Ovary (tissue), 9 donors: ENCODE data around the gene CPLANE1. TPM values are rescaled to one million over a fixed set of nuclear protein-coding genes. Genes with fewer than 3 reads are reported as not detected.

Experiments
- DNase-seq, 5 donors: peaks; one replicate each; pipeline ENCODE4 v3.0.0-alpha.2; 2019 to 2020
- H3K27ac ChIP-seq, 2 donors: fragments of 200-600 bp; one replicate each; pipeline versions ENCODE4 v1.5.1 to v1.8.0; 2019 to 2022
- H3K27me3 ChIP-seq: fragments of 200-600 bp; one replicate; pipeline ENCODE4 v1.8.0; 2022
- H3K36me3 ChIP-seq: fragments of 200-600 bp; sonication (generic); one replicate; pipeline ENCODE4 v1.5.1; 2019
- H3K4me1 ChIP-seq: one replicate; pipeline ENCODE4 v1.8.1; 2013; ENCODE audit warnings: mild to moderate bottlenecking, moderate library complexity; ENCODE audit not compliant: insufficient read depth
- H3K4me3 ChIP-seq: fragments of 200-600 bp; sonication (generic); one replicate; pipeline ENCODE4 v1.5.1; 2017
- H3K9me3 ChIP-seq, 2 donors: fragments of 200-600 bp in 1 of 2; sonication (generic) in 1 of 2; one replicate each; pipeline versions ENCODE4 v1.5.1 to v1.8.1; 2013 to 2019; ENCODE audit warnings: mild to moderate bottlenecking in 1 of 2, moderate library complexity in 1 of 2
- EP300 ChIP-seq: sonication (generic); formaldehyde crosslinking; IDR thresholded peaks from one replicate; pipeline ENCODE4 v1.6.1; 2017; ENCODE audit warnings: antibody characterized with exemption
- POLR2A ChIP-seq: fragments of 450-650 bp; IDR thresholded peaks from one replicate; pipeline ENCODE4 v1.6.1; 2017; ENCODE audit warnings: antibody characterized with exemption, mild to moderate bottlenecking, moderate library complexity
- WGBS, 3 donors: extraction: QIAGEN DNeasy Blood & Tissue Kit in 1 of 3; methylation state at CpG; one replicate each; pipeline versions ENCODE4 v1.1.5 to v1.1.7; 2013 to 2017; 5-methylcytosine and 5-hydroxymethylcytosine counted together
- intact Hi-C, 4 donors: fragments of 100-400 bp; cut with DNase I; formaldehyde crosslinking; loops; one replicate each; pipeline versions ENCODE4 v1.11.0 to v1.15.1; 2022 to 2023
- polyA plus RNA-seq, 2 donors: library from polyadenylated mRNA; stranded (reverse); fragments of 200-250 nt in 1 of 2; fragments of 350-450 nt in 1 of 2; fragmentation: Illumina TruSeq in 1 of 2; extraction: RNeasy Lipid Tissue Mini Kit (QIAGEN cat#74804) in 1 of 2; gene quantifications; one replicate each; pipeline ENCODE4 v1.2.3, GENCODE V29; 2013 to 2014
- total RNA-seq, 7 donors: library from RNA; depleted of rRNA in 2 of 7; stranded (reverse); fragments of >200 nt in 2 of 7; fragmentation: NEBNext Ultra II Directional in 3 of 7; extraction: Animal tissue kit (Norgen Biotek cat#: 25700) in 3 of 7; gene quantifications; one replicate each; pipeline versions ENCODE4 v1.1.0 to v1.2.4, GENCODE V29; 2016 to 2023
- TF ChIP-seq, protein P1 (sequence below), 3 donors: fragments of 450-650 bp in 2 of 3; fragments of 200-600 bp in 1 of 3; IDR thresholded peaks; one replicate each; pipeline versions ENCODE4 v1.5.1 to v1.8.0; 2016 to 2022; ENCODE audit warnings: antibody characterized with exemption in 3 of 3, mild to moderate bottlenecking in 1 of 3
- donor health status: DM: no; HTN: no; CAD: no; lungs with moderate emphysema.
- donor health status: DM: no; HTN: no; CAD: no.
- donor health status: Bipolar disorder and iron deficiency.
- donor health status: DM: yes; HTN: yes; CAD: no.
- donor health status: DM: no; HTN: no; CAD: no.
- donor health status: DM: yes; HTN: yes; CAD: no.

CPLANE1 gene
- total and polyA plus RNA-seq, 9 donors, result 5.4 to 39.2 (median 22.5) TPM

DNA sequence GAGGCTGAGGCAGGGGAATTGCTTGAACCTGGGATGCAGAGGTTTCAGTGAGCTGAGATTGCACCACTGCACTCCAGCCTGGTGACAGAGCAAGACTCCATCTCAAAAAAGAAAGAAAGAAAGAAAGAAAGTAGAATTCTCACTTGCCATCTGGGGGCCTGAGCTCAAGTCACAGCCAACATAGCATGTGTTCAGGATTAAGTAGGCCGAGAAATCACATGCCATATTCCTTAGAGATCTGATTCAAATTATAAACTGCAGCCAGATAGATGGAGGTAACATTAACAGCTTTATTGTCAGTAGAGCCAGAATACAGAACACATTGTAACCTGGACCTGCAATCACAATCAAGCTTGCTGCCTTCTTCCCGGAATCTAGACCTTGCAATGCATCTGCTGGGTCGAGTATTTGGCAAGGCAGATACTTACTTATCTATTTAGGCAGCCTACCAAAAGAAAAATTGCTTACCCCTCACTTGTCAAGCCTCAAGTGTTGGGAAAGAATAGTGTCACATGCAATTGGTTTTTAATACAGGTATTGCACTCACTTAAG is 173.7 kb downstream of the CPLANE1 start:
- no peaks in the 10 kb centered on the region for H3K27me3 ChIP-seq
- 51 to 64% (median 62%) methylated on average over 3 of the region's 3 CpGs for WGBS, 3 donors
- H3K36me3 ChIP-seq, result no peaks in the 10 kb centered on the region
- H3K27ac ChIP-seq, result no peak overlapping the region
- TF ChIP-seq EP300 (no peak), POLR2A (no peak)
- TF ChIP-seq, protein P1, sequence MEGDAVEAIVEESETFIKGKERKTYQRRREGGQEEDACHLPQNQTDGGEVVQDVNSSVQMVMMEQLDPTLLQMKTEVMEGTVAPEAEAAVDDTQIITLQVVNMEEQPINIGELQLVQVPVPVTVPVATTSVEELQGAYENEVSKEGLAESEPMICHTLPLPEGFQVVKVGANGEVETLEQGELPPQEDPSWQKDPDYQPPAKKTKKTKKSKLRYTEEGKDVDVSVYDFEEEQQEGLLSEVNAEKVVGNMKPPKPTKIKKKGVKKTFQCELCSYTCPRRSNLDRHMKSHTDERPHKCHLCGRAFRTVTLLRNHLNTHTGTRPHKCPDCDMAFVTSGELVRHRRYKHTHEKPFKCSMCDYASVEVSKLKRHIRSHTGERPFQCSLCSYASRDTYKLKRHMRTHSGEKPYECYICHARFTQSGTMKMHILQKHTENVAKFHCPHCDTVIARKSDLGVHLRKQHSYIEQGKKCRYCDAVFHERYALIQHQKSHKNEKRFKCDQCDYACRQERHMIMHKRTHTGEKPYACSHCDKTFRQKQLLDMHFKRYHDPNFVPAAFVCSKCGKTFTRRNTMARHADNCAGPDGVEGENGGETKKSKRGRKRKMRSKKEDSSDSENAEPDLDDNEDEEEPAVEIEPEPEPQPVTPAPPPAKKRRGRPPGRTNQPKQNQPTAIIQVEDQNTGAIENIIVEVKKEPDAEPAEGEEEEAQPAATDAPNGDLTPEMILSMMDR (IDR thresholded peaks at IDR 0.05), result no peak
- H3K9me3 ChIP-seq, result no peaks in the 10 kb centered on the region
- DNase-seq, result no peak
- intact Hi-C loops, result no loop called here
- no peaks in the 10 kb centered on the region for H3K4me1 ChIP-seq
- no peak overlapping the region for H3K4me3 ChIP-seq

DNA sequence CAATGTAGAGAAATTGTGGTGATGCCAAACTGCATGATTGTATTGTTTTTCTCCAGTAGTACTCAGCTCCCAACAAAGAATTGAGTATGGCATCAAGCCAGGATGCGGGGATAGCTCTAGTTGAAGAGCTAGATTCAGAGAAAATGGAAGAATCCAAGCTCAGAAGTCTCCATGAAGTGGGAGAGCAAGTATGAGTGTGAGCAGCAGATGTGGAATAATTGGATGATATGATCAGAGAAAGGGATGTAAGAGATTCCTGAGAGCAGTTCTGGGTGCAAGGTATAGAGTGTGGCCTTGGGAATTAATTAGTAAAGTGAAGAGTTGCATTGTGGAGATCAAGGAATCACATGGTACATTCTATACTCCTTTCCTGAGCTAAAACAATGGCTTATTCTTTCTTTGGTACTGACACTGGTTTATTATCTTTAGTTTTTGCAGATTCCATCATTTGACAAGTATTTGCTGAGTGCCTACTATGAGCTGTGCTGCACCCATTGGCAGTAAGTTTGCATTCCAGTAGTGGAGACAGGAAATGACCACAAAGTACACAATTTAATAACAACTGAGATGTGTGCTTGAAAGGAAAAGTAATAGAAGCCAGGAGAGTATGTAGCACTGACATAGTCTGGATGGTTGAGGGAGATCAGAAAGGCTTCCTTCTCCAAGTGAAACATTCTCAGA is 177.1 kb downstream of the CPLANE1 start:
- intact Hi-C loops, result no loop called here

DNA sequence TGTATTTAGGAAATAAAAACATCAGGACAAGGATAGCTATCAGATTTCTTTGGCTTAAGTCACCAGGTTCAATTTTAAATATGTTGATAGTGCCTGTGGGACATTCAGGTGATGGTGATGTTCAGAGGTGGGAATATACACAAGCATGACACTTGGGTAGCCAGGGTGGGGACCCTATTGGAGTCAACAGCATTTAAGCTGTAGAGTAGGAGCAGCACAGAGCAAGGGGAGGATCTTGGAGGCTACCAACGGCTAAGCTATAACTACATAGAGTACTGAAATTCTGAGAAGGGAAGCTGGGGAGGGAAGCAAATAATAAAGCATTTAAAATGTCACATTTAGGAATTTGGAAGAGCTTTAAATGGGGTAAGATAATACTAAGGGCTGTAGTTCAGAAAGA is 177.7 kb downstream of the CPLANE1 start:
- Histone ChIP-seq H3K4me1 (no peaks in the 10 kb centered on the region), H3K27ac (no peak overlapping the region), H3K27me3 (no peaks in the 10 kb centered on the region), H3K36me3 (no peaks in the 10 kb centered on the region), H3K4me3 (no peak overlapping the region), H3K9me3 (no peaks in the 10 kb centered on the region)
- no peak for DNase-seq
- intact Hi-C loops, result no loop called here
- TF ChIP-seq EP300 (no peak), POLR2A (no peak)
- TF ChIP-seq, protein P1 (IDR thresholded peaks at IDR 0.05), result no peak
- 54 to 77% (median 63%) methylated on average over 1 of the region's 1 CpG for WGBS, 3 donors

More for the DNA sequence above, 177.1 kb downstream of the CPLANE1 start:
- no peak for TF ChIP-seq POLR2A
- TF ChIP-seq, protein P1 (IDR thresholded peaks at IDR 0.05), result no peak
- TF ChIP-seq EP300, result no peak
- Histone ChIP-seq H3K36me3 (no peaks in the 10 kb centered on the region), H3K9me3 (no peaks in the 10 kb centered on the region), H3K27ac (no peak overlapping the region), H3K4me1 (no peaks in the 10 kb centered on the region), H3K4me3 (no peak overlapping the region), H3K27me3 (no peaks in the 10 kb centered on the region)
- no peak for DNase-seq
- WGBS, 3 donors, result 30 to 45% (median 43%) methylated on average over 1 of the region's 1 CpG

DNA sequence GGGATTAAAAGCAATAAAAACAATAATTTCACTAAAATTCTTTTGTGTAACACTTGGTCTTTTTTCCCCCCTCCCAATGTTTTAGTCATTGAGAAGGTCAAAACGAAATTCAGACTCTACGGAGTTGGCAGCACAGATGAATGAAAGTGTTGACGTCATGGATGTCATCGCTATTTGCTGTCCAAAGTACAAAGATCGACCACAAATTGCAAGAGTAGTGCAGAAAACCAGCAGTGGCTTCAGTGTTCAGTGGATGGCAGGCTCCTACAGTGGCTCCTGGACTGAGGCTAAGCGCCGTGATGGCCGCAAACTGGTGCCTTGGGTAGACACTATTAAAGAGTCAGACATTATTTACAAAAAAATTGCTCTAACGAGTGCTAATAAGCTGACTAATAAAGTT is 184.7 kb downstream of the CPLANE1 start:
- H3K4me3 ChIP-seq, result no peak overlapping the region
- no peak overlapping the region for H3K27ac ChIP-seq
- intact Hi-C loops, result no loop called here
- TF ChIP-seq, protein P1 (IDR thresholded peaks at IDR 0.05), result no peak
- TF ChIP-seq POLR2A (no peak), EP300 (no peak)
- H3K4me1 ChIP-seq, result no peaks in the 10 kb centered on the region
- H3K27me3 ChIP-seq, result no peaks in the 10 kb centered on the region
- no peak for DNase-seq
- H3K36me3 ChIP-seq, result no peaks in the 10 kb centered on the region
- no peaks in the 10 kb centered on the region for H3K9me3 ChIP-seq
- WGBS, 3 donors, result 87 to 92% (median 92%) methylated on average over 9 of the region's 9 CpGs
